GM10847 (cell line): ENCODE results near the gene RAI2.

Experiments used
- POLR2A ChIP-seq: IDR thresholded peaks from 2 replicates; pipeline ENCODE4 v1.6.1; 2011; ENCODE audit not compliant: insufficient read length; ENCODE audit errors: extremely low read depth

RAI2 gene

DNA sequence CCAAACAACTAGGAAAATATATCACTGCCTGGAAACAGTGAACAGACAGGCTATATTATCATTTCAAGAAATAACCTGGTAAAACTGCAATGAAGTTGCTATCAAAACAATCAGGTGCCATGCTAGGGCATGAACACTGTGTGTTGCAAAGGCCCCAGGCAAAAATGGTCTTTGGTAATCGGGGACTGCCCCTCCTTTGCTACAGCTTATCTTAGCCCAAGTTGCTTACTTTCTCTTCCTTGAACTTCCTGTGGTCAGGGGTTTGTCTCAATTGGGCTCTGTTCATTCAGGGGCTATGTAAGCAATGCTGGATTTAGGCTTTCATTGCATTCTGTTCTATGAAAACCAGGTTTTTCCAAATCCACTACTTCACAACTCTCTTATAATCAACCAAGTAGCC is 93.4 kb downstream of the RAI2 start:
- TF ChIP-seq POLR2A = no peak

DNA sequence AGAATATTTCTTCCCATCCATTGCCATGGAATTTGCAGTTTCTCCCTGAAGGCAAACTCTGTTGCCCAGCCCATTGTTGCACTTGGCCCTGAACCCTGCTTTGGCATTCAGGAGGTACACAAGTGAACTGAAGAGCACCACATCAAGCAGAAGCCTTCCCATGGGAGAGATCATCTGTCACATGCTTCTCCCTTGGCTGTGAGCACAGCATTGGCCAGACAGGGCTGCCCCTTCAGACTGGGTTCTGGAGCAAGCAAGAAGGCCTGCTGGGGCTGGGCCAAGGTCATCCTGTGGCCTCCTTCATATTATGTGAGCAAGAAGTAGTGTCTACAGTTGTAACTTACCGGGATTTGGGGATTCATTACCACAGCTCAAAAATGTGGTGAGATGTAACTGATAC is 101.1 kb downstream of the RAI2 start:
- TF ChIP-seq POLR2A = no peak

DNA sequence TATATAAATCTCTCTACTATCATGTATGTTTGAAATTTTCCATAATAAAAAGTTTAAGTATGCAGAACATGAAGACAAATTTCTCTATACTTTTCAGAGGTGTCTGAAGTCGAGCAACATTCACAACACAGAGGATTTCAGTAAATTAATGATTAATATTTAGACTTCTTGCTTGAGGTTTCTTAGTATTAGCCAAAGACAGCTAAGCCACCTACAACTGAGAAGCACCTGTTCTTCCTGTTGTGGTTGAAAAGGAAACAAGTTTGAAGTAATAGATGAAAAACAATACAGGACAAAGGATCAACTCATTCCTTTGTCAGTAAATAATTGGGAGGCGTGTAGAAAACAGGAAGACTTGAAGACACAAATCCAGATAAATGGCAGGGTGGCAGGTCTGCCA is 102.7 kb downstream of the RAI2 start:
- no peak for TF ChIP-seq POLR2A

DNA sequence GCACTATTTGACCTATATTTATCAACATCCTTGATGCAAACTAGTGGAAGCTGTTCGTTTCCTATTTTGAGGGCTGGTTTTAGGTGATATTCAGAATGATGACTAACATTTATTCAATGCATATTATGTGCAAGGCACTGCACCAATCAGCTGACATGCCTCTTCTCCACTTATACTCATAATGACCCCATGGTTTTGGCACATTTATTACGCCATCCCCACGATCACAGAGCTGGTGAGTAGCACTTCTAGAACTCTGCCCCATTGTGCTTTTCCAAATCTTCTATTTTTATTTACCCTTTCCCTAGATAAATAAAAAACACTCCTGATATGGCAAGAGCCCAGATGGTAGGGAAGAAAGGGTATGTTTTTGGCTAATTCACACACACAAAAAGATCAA is 110.7 kb downstream of the RAI2 start:
- no peak for TF ChIP-seq POLR2A
